Loucy (cell line): ENCODE results near the gene CRYBG2.

Source experiments
- H2AFZ ChIP-seq: fragments of 200-600 bp; sonication (generic); 2 replicates; pipeline ENCODE4 v1.6.0; 2016; ENCODE audit warnings: antibody characterized with exemption, mild to moderate bottlenecking, low read length, moderate library complexity
- H3F3A ChIP-seq: fragments of 200-600 bp; 2 replicates; pipeline ENCODE4 v1.6.0; 2016; ENCODE audit warnings: antibody characterized with exemption, low read depth, mild to moderate bottlenecking
- H3K27me3 ChIP-seq: fragments of 200-600 bp; sonication (generic); 2 replicates; pipeline ENCODE4 v1.6.1; 2014; ENCODE audit warnings: low read length, mild to moderate bottlenecking; ENCODE audit not compliant: insufficient read depth, poor library complexity, severe bottlenecking
- H3K36me3 ChIP-seq: fragments of 200-600 bp; sonication (generic); 2 replicates; pipeline ENCODE4 v1.6.1; 2016; ENCODE audit warnings: low read length; ENCODE audit not compliant: insufficient read depth
- H3K4me1 ChIP-seq: fragments of 200-600 bp; sonication (generic); 2 replicates; pipeline ENCODE4 v1.5.1; 2014; ENCODE audit warnings: low read length, mild to moderate bottlenecking; ENCODE audit not compliant: insufficient read depth, poor library complexity, severe bottlenecking
- H3K4me2 ChIP-seq: fragments of 200-600 bp; sonication (generic); 2 replicates; pipeline ENCODE4 v1.6.0; 2014; ENCODE audit warnings: antibody characterized with exemption, low read length, low read depth, mild to moderate bottlenecking; ENCODE audit not compliant: poor library complexity, severe bottlenecking
- H3K4me3 ChIP-seq: fragments of 200-600 bp; sonication (generic); 2 replicates; pipeline ENCODE4 v1.5.1; 2014; ENCODE audit warnings: low read length, mild to moderate bottlenecking, mixed read lengths; ENCODE audit not compliant: poor library complexity, severe bottlenecking
- H3K79me2 ChIP-seq: fragments of 200-600 bp; sonication (generic); 2 replicates; pipeline ENCODE4 v1.6.1; 2014; ENCODE audit warnings: low read length; ENCODE audit not compliant: insufficient read depth
- H3K9ac ChIP-seq: fragments of 200-600 bp; sonication (generic); 2 replicates; pipeline ENCODE4 v1.6.0; 2014; ENCODE audit warnings: mild to moderate bottlenecking, low read depth, low read length, moderate library complexity; ENCODE audit not compliant: poor library complexity, severe bottlenecking
- H3K9me2 ChIP-seq: fragments of 200-600 bp; sonication (generic); replicated peaks from 2 replicates; pipeline ENCODE4 v1.6.1; 2016; ENCODE audit warnings: low read depth, low read length, mixed read lengths
- H3K9me3 ChIP-seq: fragments of 200-600 bp; sonication (generic); 2 replicates; pipeline ENCODE4 v1.6.1; 2014; ENCODE audit warnings: mild to moderate bottlenecking, antibody characterized with exemption, low read length, low read depth; ENCODE audit not compliant: insufficient read depth
- H4K20me1 ChIP-seq: fragments of 200-600 bp; sonication (generic); 2 replicates; pipeline ENCODE4 v1.6.0; 2014; ENCODE audit warnings: antibody characterized with exemption, low read length, mild to moderate bottlenecking; ENCODE audit not compliant: insufficient read depth, poor library complexity, severe bottlenecking
- CTCF ChIP-seq: fragments of 200-600 bp; sonication (generic); conservative IDR thresholded peaks from 2 replicates; pipeline ENCODE4 v1.5.1; 2014; ENCODE audit warnings: mild to moderate bottlenecking, antibody characterized with exemption, low read length
- EZH2phosphoT487 ChIP-seq: fragments of 200-600 bp; IDR thresholded peaks from 2 replicates; pipeline ENCODE4 v1.6.1; 2018; ENCODE audit warnings: antibody characterized with exemption, mild to moderate bottlenecking, moderate library complexity, borderline replicate concordance

The CRYBG2 gene

GRCh38 chr1:26281091-26281958, 72.6 kb downstream of the CRYBG2 start:
- peaks cover 25% of the 10 kb centered on the region for H3K36me3 ChIP-seq
- peaks cover 80% of the 10 kb centered on the region for H3K4me1 ChIP-seq
- H4K20me1 ChIP-seq, result peaks cover 9% of the 10 kb centered on the region
- H3K9me3 ChIP-seq, result no peaks in the 10 kb centered on the region
- H2AFZ ChIP-seq, result no peak overlapping the region
- peak overlapping the region; percentile 88 for H3K4me2 ChIP-seq
- H3K4me3 ChIP-seq, result peak overlapping the region; percentile 78
- no peaks in the 10 kb centered on the region for H3F3A ChIP-seq
- H3K9me2 ChIP-seq, result no peaks in the 10 kb centered on the region
- TF ChIP-seq EZH2phosphoT487, result no peak
- TF ChIP-seq CTCF, result no peak
- H3K9ac ChIP-seq, result peak overlapping the region; percentile 73
- no peaks in the 10 kb centered on the region for H3K27me3 ChIP-seq
- H3K79me2 ChIP-seq, result peaks cover 59% of the 10 kb centered on the region

GRCh38 chr1:26280333-26281042, 73.4 kb downstream of the CRYBG2 start:
- Histone ChIP-seq H3K79me2 (peaks cover 59% of the 10 kb centered on the region), H3K9me2 (no peaks in the 10 kb centered on the region), H4K20me1 (peaks cover 9% of the 10 kb centered on the region), H3K36me3 (peaks cover 31% of the 10 kb centered on the region), H3K4me1 (peaks cover 79% of the 10 kb centered on the region), H3K9ac (peak overlapping the region; percentile 73), H3K9me3 (no peaks in the 10 kb centered on the region), H3K27me3 (no peaks in the 10 kb centered on the region), H3K4me2 (peak overlapping the region; percentile 88), H3K4me3 (peak overlapping the region; percentile 78), H3F3A (no peaks in the 10 kb centered on the region), H2AFZ (no peak overlapping the region)
- TF ChIP-seq EZH2phosphoT487, result no peak
- no peak for TF ChIP-seq CTCF

- Histone ChIP-seq H3K9me2 (no peaks in the 10 kb centered on the region), H4K20me1 (peaks cover 9% of the 10 kb centered on the region), H2AFZ (peak within 1 kb of the TSS; percentile 62; the same call in 1 of the 2 replicates), H3K79me2 (peaks cover 59% of the 10 kb centered on the region), H3F3A (no peaks in the 10 kb centered on the region), H3K9ac (peak within 1 kb of the TSS; percentile 73), H3K4me3 (peak within 1 kb of the TSS; percentile 78), H3K36me3 (peaks cover 35% of the 10 kb centered on the region), H3K4me2 (peak within 1 kb of the TSS; percentile 88), H3K27me3 (no peaks in the 10 kb centered on the region), H3K9me3 (no peaks in the 10 kb centered on the region), H3K4me1 (peaks cover 72% of the 10 kb centered on the region)
- no peak for TF ChIP-seq EZH2phosphoT487
- peak; percentile 65 for TF ChIP-seq CTCF
Measured at GRCh38 chr1:26279456-26280332, 74.2 kb downstream of the CRYBG2 start, which contains the start of gene SH3BGRL3. SH3BGRL3 (plus strand) TSS chr1:26280086; CDS start chr1:26280156, 70 bp downstream.
